Keratinocyte (primary cell): ENCODE data around the gene SDF4. TPM values are rescaled to one million over a fixed set of nuclear protein-coding genes. Genes with fewer than 3 reads are reported as not detected.
"Not testable (repeated sequence)": the region's sequence is repeated elsewhere in the genome, so short reads cannot be mapped to it uniquely, and the experiment has no call there.

Experiments
- DNase-seq: peaks from one replicate; pipeline ENCODE4 v3.0.0-alpha.2; 2011; ENCODE audit warnings: low read depth, missing footprints, low spot score
- FAIRE-seq: peaks from 2 replicates; lab custom pipeline; 2011; peaks lifted over from hg19 to GRCh38; lab: Jason Lieb, UNC
- H2AFZ ChIP-seq: 2 replicates; pipeline ENCODE4 v1.6.0; 2012; ENCODE audit warnings: low read length, control low read depth, inconsistent platforms; ENCODE audit not compliant: control insufficient read depth
- H3K27ac ChIP-seq: 2 replicates; pipeline ENCODE4 v1.5.1; 2011; ENCODE audit warnings: low read length; ENCODE audit not compliant: control insufficient read depth, insufficient read depth
- H3K27me3 ChIP-seq: 3 replicates; pipeline ENCODE4 v1.6.0; 2011; ENCODE audit warnings: low read length; ENCODE audit not compliant: control insufficient read depth, insufficient read depth; ENCODE audit errors: extremely low read depth
- H3K36me3 ChIP-seq, 2 experiments: 2 replicates in 1 of 2; 3 replicates in 1 of 2; pipeline ENCODE4 v1.5.1; 2011; ENCODE audit warnings: low read length in 2 of 2, mild to moderate bottlenecking in 1 of 2; ENCODE audit not compliant: control insufficient read depth in 2 of 2, insufficient read depth in 2 of 2; ENCODE audit errors: extremely low read depth in 1 of 2
- H3K4me1 ChIP-seq: 3 replicates; pipeline ENCODE4 v1.5.1; 2011; ENCODE audit warnings: low read length; ENCODE audit not compliant: control insufficient read depth, insufficient read depth; ENCODE audit errors: extremely low read depth
- H3K4me2 ChIP-seq: 3 replicates; pipeline ENCODE4 v1.6.0; 2011; ENCODE audit warnings: low read depth, low read length; ENCODE audit not compliant: control insufficient read depth, insufficient read depth; ENCODE audit errors: extremely low read depth
- H3K4me3 ChIP-seq, 3 experiments: fragments of 200-600 bp in 1 of 3; sonication (generic) in 1 of 3; 2 replicates in 2 of 3; 3 replicates in 1 of 3; pipeline ENCODE4 v1.5.1; 2011 to 2016; ENCODE audit warnings: low read length in 3 of 3, mild to moderate bottlenecking in 3 of 3, control low read depth in 2 of 3, inconsistent platforms in 1 of 3, low read depth in 1 of 3, mixed read lengths in 1 of 3, mixed run types in 1 of 3, moderate library complexity in 1 of 3; ENCODE audit not compliant: control insufficient read depth in 2 of 3, insufficient read depth in 2 of 3; ENCODE audit errors: extremely low read depth in 1 of 3
- H3K79me2 ChIP-seq: 2 replicates; pipeline ENCODE4 v1.6.0; 2012; ENCODE audit warnings: low read length; ENCODE audit not compliant: control insufficient read depth, insufficient read depth
- H3K9ac ChIP-seq: 3 replicates; pipeline ENCODE4 v1.6.0; 2011; ENCODE audit warnings: low read length; ENCODE audit not compliant: control insufficient read depth, insufficient read depth; ENCODE audit errors: extremely low read depth
- H3K9me1 ChIP-seq: 3 replicates; pipeline ENCODE4 v1.6.0; 2011; ENCODE audit warnings: low read length; ENCODE audit not compliant: control insufficient read depth, insufficient read depth; ENCODE audit errors: extremely low read depth
- H3K9me3 ChIP-seq: 2 replicates; pipeline ENCODE4 v1.5.1; 2012; ENCODE audit warnings: low read depth, low read length; ENCODE audit not compliant: control insufficient read depth
- H4K20me1 ChIP-seq: 3 replicates; pipeline ENCODE4 v1.6.0; 2011; ENCODE audit warnings: low read length; ENCODE audit not compliant: control insufficient read depth, insufficient read depth; ENCODE audit errors: extremely low read depth
- CTCF ChIP-seq, 3 experiments: IDR thresholded peaks in 1 of 3; conservative IDR thresholded peaks in 1 of 3; optimal IDR thresholded peaks in 1 of 3; 2 replicates in 2 of 3; 3 replicates in 1 of 3; pipeline versions ENCODE3 to v1.5.1; 2011; ENCODE audit warnings: low read length in 3 of 3, mild to moderate bottlenecking in 3 of 3, moderate library complexity in 2 of 3, control low read depth in 1 of 3, inconsistent platforms in 1 of 3; ENCODE audit not compliant: insufficient read depth in 2 of 3; ENCODE audit errors: extremely low read depth in 1 of 3
- EZH2 ChIP-seq: IDR thresholded peaks from one replicate; pipeline ENCODE4 v1.6.1; 2012; ENCODE audit warnings: inconsistent platforms, mild to moderate bottlenecking, low read length, moderate library complexity
- dilution Hi-C: fragments of 300-500 bp; cut with MboI; formaldehyde crosslinking; loops from one replicate; pipeline ENCODE4 v1.7.0; 2020; ENCODE audit warnings: low sequenced_read_pairs; ENCODE audit not compliant: extremely low pct_ligation_motif_present
- polyA plus RNA-seq, 5 experiments: library from polyadenylated mRNA; depleted of rRNA in 3 of 5; stranded (reverse) in 3 of 5; stranded (forward) in 1 of 5; unstranded in 1 of 5; fragments of >200 nt; gene quantifications; 1 replicate in 1 of 5; 2 replicates in 3 of 5; 3 replicates in 1 of 5; pipeline versions ENCODE4 v1.2.1 to v1.2.3, GENCODE V29; 2011 to 2012; ENCODE audit warnings: missing spikeins in 2 of 5, low read depth in 1 of 5, low replicate concordance in 1 of 5

Gene SDF4
- polyA plus RNA-seq, 1 donor (not counting 4 experiments of a cell fraction or from before 2014, with no cell fraction given), result 66.3 TPM

- Histone ChIP-seq H3K27ac (no peak overlapping the region), H3K27me3 (peaks cover 4% of the 10 kb centered on the region), H3K4me1 (no peaks in the 10 kb centered on the region), H3K36me3 (no peaks in the 10 kb centered on the region), H3K9me3 (peaks cover 2% of the 10 kb centered on the region), H2AFZ (no peak overlapping the region), H3K4me3 (no peak overlapping the region), H3K4me2 (no peak overlapping the region), H4K20me1 (no peaks in the 10 kb centered on the region), H3K79me2 (no peaks in the 10 kb centered on the region), H3K9me1 (no peaks in the 10 kb centered on the region), H3K9ac (no peak overlapping the region)
- dilution Hi-C loops, result no loop called here
- DNase-seq (no peak), FAIRE-seq (no peak)
- TF ChIP-seq CTCF (optimal IDR thresholded peaks at IDR 0.05 in 1 of 3, IDR thresholded peaks at IDR 0.05 in 1 of 3, conservative IDR thresholded peaks at IDR 0.05 in 1 of 3; ENCODE audit: extremely low read depth in 1 of 3, insufficient read depth in 2 of 3, low read length in 3 of 3), result no peak
- TF ChIP-seq EZH2, result no peak
These were observed 35.2 kb downstream of the SDF4 start for GRCh38 chr1:1196431-1197187.

GRCh38 chr1:1195726-1196125 is 36.1 kb downstream of the SDF4 start:
- H3K4me3 ChIP-seq, H3K4me1 ChIP-seq, H3K4me2 ChIP-seq, dilution Hi-C loops, H4K20me1 ChIP-seq, H3K9ac ChIP-seq, H3K79me2 ChIP-seq, H3K36me3 ChIP-seq, H3K27ac ChIP-seq, DNase-seq, H3K9me3 ChIP-seq, FAIRE-seq, H3K9me1 ChIP-seq, H3K27me3 ChIP-seq, H2AFZ ChIP-seq: not testable (repeated sequence)

GRCh38 chr1:1194723-1195122 is 37.1 kb downstream of the SDF4 start:
- FAIRE-seq (no peak), DNase-seq (no peak)
- dilution Hi-C loops, result no loop called here
- Histone ChIP-seq H3K9me3 (peaks cover 2% of the 10 kb centered on the region), H2AFZ (no peak overlapping the region), H3K4me1 (no peaks in the 10 kb centered on the region), H3K27me3 (no peaks in the 10 kb centered on the region), H3K79me2 (no peaks in the 10 kb centered on the region), H3K9me1 (no peaks in the 10 kb centered on the region), H3K36me3 (no peaks in the 10 kb centered on the region), H4K20me1 (no peaks in the 10 kb centered on the region), H3K4me3 (no peak overlapping the region), H3K9ac (no peak overlapping the region), H3K4me2 (no peak overlapping the region), H3K27ac (no peak overlapping the region)
- no peak for TF ChIP-seq EZH2
- TF ChIP-seq CTCF (optimal IDR thresholded peaks at IDR 0.05 in 1 of 3, IDR thresholded peaks at IDR 0.05 in 1 of 3, conservative IDR thresholded peaks at IDR 0.05 in 1 of 3; ENCODE audit: extremely low read depth in 1 of 3, insufficient read depth in 2 of 3, low read length in 3 of 3), result no peak
